GM21381 (cell line): Measurements from ENCODE around the gene PRDM16.

Experiments used
- ATAC-seq: cut with Tn5 transposase; IDR thresholded peaks from one replicate; pipeline ENCODE4 v1.9.1; 2021; ENCODE audit warnings: mild to moderate bottlenecking, moderate library complexity; ENCODE audit not compliant: unreplicated experiment

The PRDM16 gene

DNA sequence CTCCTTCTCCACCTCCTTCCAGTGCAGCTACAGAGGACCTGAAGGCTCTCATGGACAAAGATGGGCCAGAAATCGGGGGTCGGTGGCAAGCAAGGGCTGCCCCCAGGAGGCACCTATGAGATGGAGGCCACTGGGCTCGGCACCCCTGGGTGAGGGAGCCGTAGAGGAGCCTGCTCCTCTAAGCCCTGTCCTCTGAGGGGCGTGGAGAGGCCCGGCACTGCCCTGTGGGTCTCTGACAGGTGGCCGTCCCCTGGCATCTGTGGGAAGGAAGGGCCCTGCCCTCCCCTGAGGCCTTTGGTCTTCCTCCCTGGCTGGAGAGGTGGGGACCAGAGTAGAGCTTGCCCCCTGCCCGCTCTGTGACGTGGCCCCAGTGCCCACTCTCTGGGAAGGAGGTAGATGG lies 30.9 kb downstream of the PRDM16 start:
- no peak for ATAC-seq

DNA sequence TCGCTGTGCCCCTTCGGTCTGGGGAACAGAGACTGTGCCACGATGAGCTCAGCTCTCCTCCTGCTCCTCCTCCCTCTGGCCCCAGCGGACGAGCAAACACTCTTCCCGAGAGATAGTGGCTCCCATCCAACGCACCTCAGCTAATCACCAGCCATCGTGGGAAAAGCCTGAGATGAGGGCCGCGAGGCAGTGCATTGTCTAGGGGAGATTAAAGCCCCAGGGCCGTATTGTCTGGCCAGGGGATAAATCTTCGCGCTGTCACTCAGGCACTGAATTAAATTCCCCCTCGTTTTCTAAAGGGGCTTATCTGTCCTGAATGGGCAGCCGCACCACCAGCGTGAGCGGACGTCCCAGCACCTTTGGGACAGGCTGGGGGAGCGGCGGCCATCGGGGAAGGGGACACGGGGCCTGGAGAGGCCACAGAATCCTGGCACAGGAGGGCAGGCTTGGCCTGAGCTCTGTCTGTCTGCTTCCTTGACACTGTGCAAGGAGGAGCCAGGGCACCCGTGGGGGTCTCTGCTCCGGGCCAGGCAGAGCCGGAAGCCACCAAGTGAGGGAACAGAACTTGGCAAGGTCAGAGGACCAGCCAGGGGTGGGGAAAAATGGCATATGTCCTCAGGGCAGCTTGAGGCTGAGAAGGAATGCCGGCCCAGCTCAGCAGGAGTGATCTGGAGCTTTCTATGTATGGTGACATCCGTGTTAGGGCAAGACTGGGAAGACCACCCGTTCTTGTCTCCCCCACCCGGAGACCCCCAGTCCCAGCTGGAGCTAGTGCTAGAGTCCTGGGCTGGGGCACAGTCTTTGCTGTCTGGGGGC lies 32.3 kb downstream of the PRDM16 start:
- no peak for ATAC-seq

DNA sequence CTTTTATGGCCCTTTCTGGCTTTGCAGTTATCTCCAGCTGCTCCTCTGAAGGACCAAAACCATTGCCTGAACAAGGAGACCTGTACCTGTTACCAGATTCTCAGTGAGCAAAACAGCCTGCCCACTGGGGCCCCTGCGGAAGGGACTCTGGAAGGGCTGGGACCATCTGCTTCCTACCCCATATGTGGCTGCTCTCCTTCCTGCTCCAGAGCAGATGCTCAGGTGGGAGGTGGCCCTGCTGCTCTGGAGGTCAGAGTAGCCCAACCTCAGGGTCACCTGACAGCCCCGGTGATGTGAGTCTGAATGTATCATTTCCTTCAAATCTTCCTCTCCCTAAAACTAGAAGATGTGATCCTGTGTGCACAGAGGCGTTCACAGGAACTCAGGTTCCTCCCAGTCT lies 33.6 kb downstream of the PRDM16 start:
- no peak for ATAC-seq

DNA sequence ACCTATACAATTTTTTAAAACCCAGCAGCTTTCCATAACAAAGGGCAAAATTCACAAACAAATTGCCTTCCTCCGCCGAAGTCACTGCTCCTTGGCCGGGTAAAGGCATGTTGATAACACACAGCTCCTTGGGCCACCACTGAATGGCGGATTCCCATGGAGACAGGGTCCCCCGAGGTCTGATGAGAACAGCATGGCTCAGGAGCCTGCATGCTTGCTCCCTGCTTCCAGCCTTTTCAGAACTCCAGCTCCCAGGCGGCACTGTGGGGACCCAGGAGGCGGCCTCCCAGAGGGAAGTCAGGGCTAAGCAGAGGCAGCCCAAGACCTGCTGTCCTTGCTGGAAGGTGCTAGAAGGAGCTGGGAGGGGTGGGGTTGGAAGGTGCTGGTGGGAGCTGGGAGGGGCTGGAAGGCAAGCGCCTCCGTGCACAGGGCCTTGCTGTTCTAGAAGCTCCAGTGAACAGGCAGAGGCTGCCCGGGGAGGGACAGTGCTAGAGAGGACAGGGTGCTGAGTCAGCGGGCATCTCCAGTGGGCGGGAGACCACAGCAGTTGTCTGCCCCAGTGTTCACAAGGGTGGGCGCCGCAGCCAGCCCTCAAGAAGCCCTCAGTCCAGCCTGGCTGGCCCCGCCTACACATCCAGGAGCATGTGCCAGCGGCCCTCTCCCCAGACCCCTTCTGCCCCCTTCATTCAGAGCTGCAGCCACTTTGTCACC lies 35.1 kb downstream of the PRDM16 start:
- no peak for ATAC-seq

DNA sequence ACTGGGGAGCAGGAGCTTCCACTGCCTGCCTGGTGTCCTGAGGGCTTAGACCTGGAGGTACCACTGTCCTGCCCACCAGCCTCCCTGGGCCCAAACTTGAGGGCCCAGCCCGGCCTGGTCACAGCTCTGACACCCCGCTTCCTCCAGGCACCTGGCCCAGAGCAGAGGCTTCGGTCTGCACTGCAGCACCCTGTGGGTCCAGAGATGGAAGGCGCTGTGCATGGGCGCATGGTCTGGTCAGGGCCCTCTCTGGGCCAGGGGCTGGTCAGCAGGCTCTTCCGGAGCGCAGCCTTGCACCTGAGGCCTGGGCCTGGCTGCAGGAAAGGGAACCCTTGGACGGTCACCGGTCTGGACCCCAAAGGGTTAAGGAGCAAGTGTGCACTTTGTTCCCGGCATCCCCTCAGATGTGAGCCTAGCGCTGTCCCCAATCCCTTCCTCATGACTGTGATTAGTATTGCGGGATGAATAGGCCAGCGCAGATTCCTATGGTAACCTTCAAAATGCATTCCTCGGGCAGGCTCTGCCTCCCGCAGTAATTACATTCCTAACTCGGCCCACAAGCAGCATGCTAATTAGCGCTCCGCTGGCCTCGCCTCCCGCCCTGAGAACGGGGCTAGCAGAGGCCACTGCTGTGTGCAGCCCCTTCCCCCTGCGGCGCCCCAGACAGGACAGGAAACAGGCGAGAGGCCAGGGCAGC lies 36.3 kb downstream of the PRDM16 start:
- no peak for ATAC-seq

DNA sequence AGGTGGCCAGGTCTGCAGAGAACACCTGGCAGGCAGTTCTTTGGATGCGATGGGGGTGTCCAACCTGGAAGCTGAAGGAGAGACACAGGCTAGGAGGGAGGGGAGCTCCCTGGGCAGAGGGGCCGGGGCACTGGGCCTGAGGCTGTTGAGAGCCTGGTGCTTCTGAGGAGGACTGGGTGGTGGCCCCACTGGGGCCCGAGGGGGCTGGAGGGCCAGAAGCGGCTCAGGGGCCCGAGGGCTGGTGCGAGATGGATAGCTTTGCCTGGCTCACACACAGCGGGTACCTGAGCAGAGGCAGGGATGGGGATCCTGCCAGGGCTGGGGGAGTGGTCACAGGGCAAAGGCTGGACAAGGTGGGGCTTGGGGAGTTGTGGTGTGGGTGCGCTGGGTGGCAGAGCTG lies 37.2 kb downstream of the PRDM16 start:
- no peak for ATAC-seq

DNA sequence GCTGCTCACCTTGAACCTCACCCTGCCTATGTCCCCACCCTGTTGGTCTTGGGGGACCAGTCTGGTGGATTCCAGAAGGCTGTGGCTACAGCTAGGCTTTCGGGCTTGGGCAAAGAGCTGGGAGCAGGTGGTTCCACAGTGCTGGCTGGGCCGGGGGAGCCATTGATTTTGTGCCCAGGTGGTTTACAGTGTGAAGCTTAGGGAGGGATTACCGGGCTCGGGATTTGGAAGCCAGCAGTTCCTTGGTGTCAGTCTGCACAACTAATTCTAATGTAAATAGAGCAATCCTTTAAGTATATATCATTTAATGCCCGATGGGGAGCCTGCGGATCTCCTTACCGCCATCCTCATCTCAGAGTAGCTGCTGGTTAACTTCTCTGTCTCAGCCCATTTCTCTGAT lies 38.2 kb downstream of the PRDM16 start:
- no peak for ATAC-seq

DNA sequence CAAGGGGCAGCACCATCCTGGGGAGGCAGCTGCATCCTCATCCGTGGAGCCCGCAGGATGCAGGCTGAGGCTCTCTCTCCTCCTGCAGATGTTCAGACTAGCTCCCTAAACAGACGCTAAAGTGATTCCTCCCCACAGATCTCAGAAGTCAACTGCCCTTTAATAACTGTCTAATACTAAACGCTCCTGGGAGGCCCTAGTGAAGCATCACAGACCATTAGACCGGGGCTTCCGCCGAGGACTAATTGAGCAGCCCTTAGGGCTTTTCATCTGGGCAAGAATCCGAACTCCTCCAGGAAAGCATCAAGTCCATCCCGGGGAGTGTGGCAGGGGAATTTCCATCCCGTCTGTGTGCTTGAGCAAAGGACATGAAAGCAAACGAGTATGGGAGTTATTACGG lies 40.4 kb downstream of the PRDM16 start:
- no peak for ATAC-seq

DNA sequence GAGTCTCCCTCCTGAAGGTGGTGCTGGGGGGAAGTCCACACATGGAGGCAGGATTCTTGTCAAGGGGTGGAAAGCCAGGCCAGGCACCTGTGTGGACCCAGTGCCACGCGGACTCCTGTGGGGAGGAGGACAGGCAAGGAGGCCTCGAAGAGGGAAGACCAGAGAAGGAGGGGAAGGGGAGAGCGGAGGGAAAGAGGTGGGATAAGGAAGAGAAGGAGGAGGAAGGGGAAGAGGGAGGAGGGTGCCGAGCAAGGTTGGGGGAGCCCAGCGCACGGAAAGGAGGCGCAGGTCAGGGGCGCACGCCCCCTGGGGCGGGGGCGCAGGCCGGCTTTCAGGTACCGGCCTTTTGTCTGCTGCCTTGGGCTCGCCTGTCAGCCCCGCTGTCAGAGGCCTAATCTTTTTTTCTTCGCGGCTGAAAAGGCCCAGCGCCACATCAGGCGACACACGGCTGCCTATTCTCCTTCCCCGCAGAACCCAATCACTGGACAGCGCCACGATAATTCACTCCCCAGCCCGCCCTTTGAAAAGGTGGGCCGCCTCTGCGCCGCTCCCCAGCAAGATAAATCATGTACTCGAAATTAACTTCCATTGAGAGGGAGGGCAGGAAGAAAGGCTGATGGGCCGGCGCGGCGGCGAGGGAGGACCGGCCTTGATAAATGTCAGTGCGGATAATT lies 42.5 kb downstream of the PRDM16 start:
- ATAC-seq = no peak

DNA sequence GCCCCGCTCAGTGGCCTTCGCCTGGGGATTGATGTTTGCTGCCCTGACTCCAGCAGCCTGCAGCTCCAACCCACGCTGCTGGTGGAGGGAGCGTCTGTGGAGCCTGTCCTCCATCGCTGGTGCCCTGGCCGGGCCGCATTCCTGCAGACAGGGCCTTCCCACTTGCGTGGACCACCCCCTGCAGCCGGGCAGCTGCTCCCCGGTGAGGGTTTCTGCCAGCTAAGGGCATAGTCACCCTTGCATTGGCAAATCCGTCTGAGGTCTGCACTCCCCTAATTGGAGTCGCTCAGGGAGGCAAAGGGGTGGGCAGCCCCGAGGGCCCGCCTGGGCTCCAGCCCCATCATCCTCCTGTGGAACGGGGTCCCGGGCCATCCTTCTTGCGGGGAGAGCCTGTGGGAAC lies 43.5 kb downstream of the PRDM16 start:
- ATAC-seq = no peak

DNA sequence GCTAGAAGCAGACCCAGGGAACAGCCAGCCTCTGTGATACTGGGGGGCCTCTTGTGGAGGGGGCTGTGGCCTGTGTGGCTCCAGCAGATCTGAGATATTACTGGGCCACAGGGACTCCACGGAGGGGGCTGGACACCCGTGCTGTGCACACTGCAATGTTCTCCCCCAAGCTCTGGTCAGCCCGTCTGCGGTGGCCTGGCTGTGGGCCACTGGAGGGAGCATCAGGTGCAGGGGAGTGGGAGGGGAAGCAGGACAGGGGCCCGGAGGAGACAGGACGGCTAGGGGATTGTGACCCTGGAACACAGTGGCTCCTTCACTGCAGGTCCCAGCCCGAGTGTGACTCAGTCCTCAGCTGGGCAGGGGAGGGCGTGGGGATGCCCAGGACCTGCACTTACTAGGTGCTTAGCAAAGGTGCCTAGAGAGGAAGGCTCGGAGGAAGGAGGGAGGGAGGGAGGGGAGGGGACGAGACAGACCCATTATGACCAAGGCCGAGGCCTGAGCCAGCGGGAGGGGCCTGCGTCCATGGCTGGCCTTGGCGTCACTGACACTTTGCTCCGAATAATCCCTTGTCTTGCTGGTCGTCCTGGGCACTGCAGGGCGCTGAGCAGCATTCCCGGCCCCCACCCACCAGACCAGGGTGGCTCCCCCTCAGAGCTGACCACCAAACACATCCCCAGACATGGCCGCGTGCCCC lies 44.2 kb downstream of the PRDM16 start:
- ATAC-seq = no peak

DNA sequence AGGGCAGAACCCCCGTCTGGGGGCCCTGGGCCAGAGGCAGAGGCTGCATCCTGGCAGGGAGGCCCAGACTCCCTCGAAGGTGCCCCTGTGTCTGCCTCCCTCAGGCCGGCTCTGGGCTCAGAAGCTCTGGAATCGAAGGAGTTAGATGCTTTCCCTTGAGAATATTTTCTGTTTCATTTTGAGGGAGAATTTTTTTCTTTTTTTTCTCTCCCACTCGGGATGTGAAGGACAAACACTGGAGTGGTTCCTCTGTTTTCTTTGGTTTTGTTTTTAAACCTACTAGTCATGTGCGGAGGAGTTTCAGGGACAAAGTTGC lies 44.7 kb downstream of the PRDM16 start:
- no peak for ATAC-seq

DNA sequence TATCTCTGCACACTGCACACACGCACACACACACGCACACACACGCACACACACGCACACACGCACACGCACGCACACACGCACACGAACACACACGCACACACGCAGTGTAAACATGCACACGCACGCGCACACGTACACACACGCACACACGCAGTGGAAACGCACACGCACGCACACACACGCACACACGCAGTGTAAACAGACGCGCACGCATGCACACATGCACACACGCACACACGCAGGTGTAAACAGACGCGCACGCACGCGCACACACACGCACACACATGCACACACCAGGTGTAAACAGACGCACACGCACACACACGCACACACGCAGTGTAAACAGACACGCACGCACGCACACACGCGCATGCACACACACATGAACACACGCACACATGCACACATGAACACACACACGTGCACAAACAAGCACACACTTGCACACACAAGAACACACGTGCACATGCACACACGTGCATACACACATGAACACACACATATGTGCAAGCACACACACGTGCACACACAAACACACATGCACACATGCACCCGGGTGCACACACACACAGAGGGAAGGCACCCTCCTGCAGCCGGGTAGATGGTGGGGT lies 45.2 kb downstream of the PRDM16 start:
- no peak for ATAC-seq

DNA sequence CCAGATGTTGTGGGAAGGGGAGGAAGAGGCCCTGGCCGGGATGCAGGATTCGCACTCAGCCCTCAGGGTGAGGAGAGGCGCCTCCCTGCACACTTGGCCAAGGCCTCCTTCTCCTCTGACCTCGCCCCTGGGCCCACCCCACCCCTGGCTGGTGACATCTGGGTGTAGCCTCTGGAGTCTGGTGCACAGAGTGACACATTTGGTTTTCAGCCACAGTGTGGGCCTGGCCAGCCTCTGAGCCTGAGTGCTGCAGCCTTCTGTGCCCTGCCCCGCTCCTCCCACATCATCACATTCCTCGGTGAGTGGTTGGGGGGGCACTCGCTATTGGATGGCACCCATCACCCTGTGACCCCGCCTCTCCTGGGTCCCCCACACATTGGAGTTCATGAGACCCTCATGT lies 45.8 kb downstream of the PRDM16 start:
- ATAC-seq = no peak

DNA sequence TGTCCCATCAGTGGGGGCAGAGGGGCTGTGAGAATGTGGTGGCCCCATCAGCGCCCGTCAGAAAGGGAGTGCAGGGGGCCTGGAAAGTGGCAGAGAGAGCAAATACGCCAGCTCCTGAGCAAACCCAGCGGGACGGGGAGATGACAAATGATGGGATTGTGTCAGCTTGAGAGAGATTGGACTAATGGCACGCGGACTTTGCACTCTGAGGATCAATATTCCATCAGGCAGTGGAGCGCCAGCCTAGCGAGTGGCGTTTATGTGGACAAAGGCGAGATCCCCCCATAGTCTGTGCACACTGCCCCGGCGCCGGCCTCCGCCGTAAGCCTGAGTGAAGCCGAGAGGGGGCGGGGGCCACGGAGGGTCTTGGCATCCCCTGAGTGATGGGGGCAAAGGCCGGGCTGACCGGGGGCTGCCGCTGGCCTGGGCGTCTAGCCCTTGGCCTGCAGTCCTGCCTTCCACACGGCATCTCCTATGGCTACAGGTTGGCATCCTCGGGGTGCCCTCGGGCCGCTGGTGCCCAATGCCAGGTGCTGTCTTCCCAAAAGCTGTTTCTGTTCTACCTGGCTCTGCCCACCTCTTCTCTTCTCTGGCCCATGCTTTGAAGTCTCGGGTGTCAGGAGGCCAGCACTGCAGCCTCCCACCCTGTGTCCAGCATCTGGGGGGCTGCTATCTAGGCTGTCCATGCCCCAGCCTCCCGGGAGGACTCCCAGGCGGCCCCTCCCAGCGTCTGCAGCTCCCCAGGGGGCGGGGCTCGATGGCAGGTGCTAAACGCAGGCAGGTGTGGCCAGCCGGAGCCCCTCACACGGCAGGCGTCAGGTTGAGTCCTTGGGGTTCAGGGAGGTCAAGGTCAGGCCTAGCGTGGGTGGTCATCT lies 46.5 kb downstream of the PRDM16 start:
- no peak for ATAC-seq

DNA sequence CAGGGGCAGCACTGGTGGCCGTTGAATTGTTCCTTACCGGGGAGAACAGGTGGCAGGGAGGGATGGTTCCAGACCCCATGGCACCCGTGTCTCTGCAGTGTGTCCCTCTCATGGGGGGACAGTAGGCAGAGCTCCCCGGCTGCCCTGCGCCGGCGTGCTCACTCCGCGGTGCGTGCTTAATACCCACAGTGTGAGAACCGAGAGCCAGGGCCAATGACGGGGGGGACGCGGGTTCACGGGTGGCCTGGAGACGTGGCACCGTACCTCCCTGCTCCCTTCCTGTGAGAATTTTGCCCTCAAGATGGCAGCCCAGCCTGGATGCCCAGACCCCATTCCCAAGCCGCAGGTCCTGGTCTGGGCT lies 47.1 kb downstream of the PRDM16 start:
- ATAC-seq = no peak

DNA sequence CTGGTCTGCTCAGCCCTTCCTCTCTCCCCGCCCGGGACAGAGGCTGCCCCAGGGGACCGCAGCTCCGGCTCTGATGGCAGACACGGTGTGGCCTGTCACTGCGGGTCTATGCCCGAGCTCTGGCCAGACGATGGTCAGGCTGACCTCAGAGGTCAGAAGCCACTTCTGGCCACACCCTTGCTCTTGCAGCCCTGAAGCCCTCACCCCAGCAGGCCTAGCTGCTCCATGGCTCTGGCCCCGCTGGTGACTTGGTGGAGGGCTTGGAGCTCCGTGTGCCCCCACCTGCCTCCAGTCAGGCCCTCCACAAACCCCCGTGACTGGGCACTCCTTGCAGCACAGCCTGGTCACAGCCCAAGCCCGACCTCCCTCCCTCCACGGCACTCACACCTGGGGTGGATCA lies 47.6 kb downstream of the PRDM16 start:
- ATAC-seq = no peak

DNA sequence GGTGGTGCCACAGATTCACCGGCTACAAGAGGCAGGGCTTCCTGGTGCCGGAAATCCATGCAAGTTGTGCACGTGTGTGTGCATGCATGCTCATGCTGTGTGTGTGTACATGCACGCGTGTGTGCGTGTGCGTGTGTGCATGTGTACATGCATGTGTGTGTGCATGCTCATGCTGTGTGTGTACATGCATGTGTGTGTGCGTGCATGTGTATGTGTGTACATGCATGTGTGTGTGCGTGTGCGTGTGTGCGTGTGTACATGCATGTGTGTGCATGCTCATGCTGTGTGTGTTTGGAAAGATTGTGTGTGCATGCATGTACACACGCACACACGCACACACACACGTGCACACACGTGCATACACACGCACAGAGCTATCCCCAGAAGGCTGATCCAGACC lies 48.9 kb downstream of the PRDM16 start:
- ATAC-seq = no peak

DNA sequence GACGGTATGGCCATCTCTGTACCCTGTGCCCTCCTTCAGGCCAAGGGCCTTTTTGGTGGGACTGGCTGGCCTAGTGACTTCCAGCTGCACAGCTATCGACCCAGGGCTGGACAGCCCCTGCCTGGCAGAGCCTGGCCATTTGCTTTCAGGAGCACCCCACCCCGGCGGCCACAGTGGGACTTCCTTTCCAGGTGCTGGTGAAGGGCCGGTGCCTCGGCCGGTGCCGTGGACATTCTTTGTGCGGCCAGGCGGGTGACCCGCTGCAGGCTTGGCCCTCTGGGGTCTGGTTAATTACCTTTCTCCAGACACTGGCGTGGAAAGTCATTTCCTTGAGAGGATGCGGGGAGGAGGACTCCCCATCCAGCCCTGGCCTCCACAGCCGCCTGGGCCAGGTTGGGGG lies 50.1 kb downstream of the PRDM16 start:
- no peak for ATAC-seq

DNA sequence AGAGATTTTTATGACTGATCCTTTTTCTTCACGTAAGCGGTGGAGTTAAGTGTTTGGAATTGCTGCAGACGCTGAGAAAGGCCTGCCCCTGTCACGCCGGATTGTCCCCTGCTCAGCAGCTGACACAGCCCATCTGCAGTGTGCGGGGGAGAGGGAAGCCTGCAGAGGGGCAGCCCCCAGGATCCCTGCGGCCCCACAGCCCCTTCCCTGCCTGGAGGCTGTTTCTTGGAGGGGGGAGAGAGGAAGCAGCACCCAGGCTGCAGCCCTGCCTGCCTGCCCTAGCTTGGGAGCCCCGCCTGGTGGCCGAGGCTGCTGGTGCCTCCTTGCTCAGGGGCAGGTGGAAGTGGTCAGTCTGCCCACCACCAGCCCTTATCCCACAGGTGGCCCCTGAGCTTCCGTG lies 50.7 kb downstream of the PRDM16 start:
- ATAC-seq = no peak
